BJ (cell line): ENCODE data around the gene AP5Z1. TPM values are rescaled to one million over a fixed set of nuclear protein-coding genes. Genes with fewer than 3 reads are reported as not detected.

Source experiments
- CTCF ChIA-PET: fragments of 350-600 bp; formaldehyde crosslinking; extraction: SDS; loops from one replicate; lab custom pipeline; 2021; ENCODE audit warnings: antibody characterized with exemption, inconsistent platforms; lab: Yijun Ruan, JAX
- POLR2A ChIA-PET: fragments of 300-600 bp; sonication (Branson Sonifier 250); formaldehyde crosslinking; extraction: SDS; loops from one replicate; lab custom pipeline; 2021; ENCODE audit warnings: antibody characterized with exemption; lab: Charles Lee
- DNase-seq: peaks from one replicate; pipeline ENCODE4 v3.0.0-alpha.2; 2011; ENCODE audit warnings: low read depth
- H3K27me3 ChIP-seq: 2 replicates; pipeline ENCODE4 v1.6.0; 2011; ENCODE audit warnings: low read length; ENCODE audit not compliant: control insufficient read depth, insufficient read depth
- H3K36me3 ChIP-seq: 2 replicates; pipeline ENCODE4 v1.5.1; 2011; ENCODE audit warnings: low read length; ENCODE audit not compliant: control insufficient read depth, insufficient read depth
- H3K4me3 ChIP-seq: 2 replicates; pipeline ENCODE4 v1.5.1; 2011; ENCODE audit warnings: low read depth, mild to moderate bottlenecking, control low read depth, low read length
- polyA plus RNA-seq: library from polyadenylated mRNA; depleted of rRNA; stranded (reverse); fragments of >200 nt; gene quantifications from 2 replicates; pipeline ENCODE4 v1.2.3, GENCODE V29; 2011
- TF ChIP-seq, protein P1 (sequence below): IDR thresholded peaks from 2 replicates; pipeline ENCODE4 v1.5.1; 2011; ENCODE audit warnings: low read depth, mild to moderate bottlenecking, control low read depth, inconsistent platforms, low read length, moderate library complexity; ENCODE audit not compliant: insufficient read depth

The AP5Z1 gene
- polyA plus RNA-seq, 1 experiment: 27.3 TPM

DNA sequence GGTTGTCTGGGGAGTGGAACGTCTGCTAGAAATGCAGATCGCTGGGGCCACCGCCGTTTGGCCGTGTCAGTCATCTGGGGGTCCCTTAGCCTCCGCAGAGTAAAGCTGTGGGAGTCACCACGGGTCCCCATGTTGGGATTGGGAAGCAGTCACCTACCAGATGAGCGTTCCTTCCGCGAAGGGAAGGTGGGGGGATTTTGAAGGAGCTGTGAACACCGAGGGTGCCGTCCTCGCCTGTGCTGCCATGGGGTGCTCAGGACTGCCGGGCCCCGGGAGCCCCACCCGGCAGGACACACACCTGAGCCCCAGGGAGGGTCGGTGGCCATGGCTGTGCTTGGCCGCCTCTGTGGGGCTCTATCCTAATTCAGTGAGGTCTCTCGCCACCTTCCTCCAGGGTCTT is 46.2 kb upstream of the AP5Z1 start:
- ChIA-PET POLR2A (no interaction called here), CTCF (interaction anchor here (0.9 to 1.2 kb wide), 2 partner anchors 9 to 12 kb away, joined by 3 read pairs; no protein-coding TSS in a partner anchor)
- no peak for DNase-seq
- Histone ChIP-seq H3K4me3 (no peak overlapping the region), H3K27me3 (no peaks in the 10 kb centered on the region), H3K36me3 (peaks cover 6% of the 10 kb centered on the region)
- TF ChIP-seq, protein P1, sequence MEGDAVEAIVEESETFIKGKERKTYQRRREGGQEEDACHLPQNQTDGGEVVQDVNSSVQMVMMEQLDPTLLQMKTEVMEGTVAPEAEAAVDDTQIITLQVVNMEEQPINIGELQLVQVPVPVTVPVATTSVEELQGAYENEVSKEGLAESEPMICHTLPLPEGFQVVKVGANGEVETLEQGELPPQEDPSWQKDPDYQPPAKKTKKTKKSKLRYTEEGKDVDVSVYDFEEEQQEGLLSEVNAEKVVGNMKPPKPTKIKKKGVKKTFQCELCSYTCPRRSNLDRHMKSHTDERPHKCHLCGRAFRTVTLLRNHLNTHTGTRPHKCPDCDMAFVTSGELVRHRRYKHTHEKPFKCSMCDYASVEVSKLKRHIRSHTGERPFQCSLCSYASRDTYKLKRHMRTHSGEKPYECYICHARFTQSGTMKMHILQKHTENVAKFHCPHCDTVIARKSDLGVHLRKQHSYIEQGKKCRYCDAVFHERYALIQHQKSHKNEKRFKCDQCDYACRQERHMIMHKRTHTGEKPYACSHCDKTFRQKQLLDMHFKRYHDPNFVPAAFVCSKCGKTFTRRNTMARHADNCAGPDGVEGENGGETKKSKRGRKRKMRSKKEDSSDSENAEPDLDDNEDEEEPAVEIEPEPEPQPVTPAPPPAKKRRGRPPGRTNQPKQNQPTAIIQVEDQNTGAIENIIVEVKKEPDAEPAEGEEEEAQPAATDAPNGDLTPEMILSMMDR: no peak

DNA sequence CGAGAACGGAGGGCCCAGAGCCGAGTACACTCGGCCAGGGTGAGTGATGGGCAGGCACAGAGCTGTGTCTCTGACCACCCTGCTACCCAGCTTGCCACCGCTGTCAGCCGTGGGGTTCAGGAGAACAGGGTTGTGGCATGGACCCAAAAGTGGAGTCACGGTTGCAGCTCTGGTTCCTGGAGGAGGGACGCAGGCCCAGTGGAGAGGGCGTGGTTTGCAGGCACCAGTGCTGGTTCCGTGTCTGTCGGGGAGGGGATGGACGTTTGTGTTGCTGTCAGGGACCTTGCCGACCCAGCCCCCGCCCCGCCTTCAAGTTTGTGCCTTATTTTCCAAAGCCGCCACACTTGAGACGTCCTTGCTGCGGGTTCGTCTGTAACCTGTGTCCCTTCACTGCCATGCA is 45.1 kb upstream of the AP5Z1 start:
- DNase-seq: no peak
- Histone ChIP-seq H3K36me3 (peaks cover 6% of the 10 kb centered on the region), H3K4me3 (no peak overlapping the region), H3K27me3 (no peaks in the 10 kb centered on the region)
- ChIA-PET POLR2A (no interaction called here), CTCF (no interaction called here)
- TF ChIP-seq, protein P1: no peak

DNA sequence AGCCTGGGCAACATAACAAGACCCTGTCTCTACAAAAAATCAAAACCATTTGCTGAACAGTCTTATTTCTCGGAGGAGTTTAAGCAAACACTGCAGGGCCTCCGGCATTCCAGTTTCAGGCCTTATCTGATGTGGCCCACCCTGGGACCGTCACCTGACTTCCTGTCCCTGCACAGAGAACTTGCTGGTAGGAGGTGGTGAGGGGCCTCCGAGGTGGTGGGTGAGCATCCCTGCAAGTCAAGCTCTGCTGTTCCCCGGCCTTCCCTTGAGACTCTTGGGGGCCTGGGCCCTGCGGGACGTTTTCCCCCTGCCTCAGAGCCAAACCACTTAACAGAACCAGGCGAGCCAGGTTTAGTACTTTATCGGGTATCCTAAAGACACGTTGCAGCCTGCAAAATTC is 44.5 kb upstream of the AP5Z1 start:
- H3K4me3 ChIP-seq: no peak overlapping the region
- TF ChIP-seq, protein P1: no peak
- ChIA-PET CTCF (no interaction called here), POLR2A (interaction anchor here (0.6 to 0.9 kb wide), 2 partner anchors 10 to 194 kb away, joined by 3 to 10 read pairs; no protein-coding TSS in a partner anchor)
- no peak for DNase-seq
- peaks cover 6% of the 10 kb centered on the region for H3K36me3 ChIP-seq
- H3K27me3 ChIP-seq: no peaks in the 10 kb centered on the region

DNA sequence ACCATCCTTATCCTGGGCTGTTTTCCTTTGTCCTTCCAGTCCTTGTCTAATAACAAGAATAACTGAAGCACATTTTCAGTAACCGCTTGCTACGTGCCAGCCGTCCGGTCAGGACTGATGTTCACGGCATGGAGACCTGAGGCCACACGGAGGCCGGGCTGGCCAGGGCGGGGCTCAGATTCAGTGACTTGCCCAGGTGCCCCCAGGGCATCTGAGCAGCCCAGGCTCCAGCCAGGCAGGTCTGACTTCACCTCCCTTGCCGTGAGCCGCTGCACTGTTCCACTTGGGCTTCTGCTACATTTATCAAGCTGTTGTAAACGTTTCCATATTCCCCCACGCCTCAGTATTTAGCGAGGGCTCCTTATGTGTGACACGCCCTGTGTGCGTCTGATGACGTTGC is 43.6 kb upstream of the AP5Z1 start:
- peaks cover 6% of the 10 kb centered on the region for H3K36me3 ChIP-seq
- H3K4me3 ChIP-seq: no peak overlapping the region
- POLR2A ChIA-PET: no interaction called here
- CTCF ChIA-PET: no interaction called here
- DNase-seq: no peak
- TF ChIP-seq, protein P1: no peak
- no peaks in the 10 kb centered on the region for H3K27me3 ChIP-seq

DNA sequence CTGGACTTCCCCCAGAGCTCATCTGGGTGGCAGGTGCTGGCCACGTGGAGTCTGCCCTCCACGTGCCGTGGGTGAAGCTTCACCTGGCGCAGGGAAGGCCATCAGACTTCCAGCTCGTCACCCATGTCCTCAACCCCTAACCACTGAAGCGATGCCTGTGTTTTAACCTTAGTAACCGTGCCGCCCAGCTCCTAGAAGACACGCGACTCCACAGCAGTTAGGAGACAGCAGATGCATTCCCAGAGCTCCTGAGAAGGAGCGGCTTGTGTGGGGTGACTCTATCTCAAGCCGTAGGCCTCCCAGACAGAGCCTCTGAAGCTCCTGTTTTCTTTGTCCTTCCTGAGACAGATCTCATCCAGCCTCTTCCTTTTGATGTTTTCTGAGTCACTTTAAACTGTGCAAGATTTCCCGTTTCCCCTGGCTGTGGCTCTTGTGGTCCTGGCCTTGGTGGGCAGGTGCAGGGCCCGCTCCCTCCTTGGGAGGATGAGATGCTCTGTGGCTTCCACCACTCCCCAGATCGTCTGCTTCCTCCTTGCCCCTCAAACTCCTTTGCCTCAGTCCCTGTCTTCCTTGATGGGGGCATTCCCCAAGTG is 41.4 kb upstream of the AP5Z1 start:
- no peak for DNase-seq
- H3K36me3 ChIP-seq: peaks cover 7% of the 10 kb centered on the region
- ChIA-PET CTCF (interaction anchor here (0.8 kb wide), 1 partner anchor 149 kb away, joined by 3 read pairs; no protein-coding TSS in a partner anchor), POLR2A (no interaction called here)
- TF ChIP-seq, protein P1: no peak
- no peaks in the 10 kb centered on the region for H3K27me3 ChIP-seq
- H3K4me3 ChIP-seq: no peak overlapping the region
